Brain microvascular endothelial cell (primary cell): ENCODE measurements around the gene PFN1.
"Not testable (repeated sequence)": the region's sequence is repeated elsewhere in the genome, so short reads cannot be mapped to it uniquely, and the experiment has no call there.

Experiments
- DNase-seq: peaks from one replicate; pipeline ENCODE4 v3.0.0-alpha.2; 2020
- H3K27ac ChIP-seq: fragments of 250-450 bp; sonication (Bioruptor Pico); 2 replicates; pipeline ENCODE4 v1.5.1; 2020; ENCODE audit warnings: mild to moderate bottlenecking, moderate library complexity
- H3K27me3 ChIP-seq: fragments of 250-450 bp; sonication (Bioruptor Pico); replicated peaks from 2 replicates; pipeline ENCODE4 v1.5.1; 2020; ENCODE audit warnings: mild to moderate bottlenecking
- H3K36me3 ChIP-seq: fragments of 250-450 bp; sonication (Bioruptor Pico); replicated peaks from 2 replicates; pipeline ENCODE4 v1.5.1; 2020; ENCODE audit warnings: mild to moderate bottlenecking
- H3K4me3 ChIP-seq: 2 replicates; pipeline ENCODE4 v1.5.1; 2011; ENCODE audit warnings: low read depth, mild to moderate bottlenecking, control low read depth, low read length, moderate library complexity
- CTCF ChIP-seq: IDR thresholded peaks from 2 replicates; pipeline ENCODE4 v1.5.1; 2011; ENCODE audit warnings: low read depth, mild to moderate bottlenecking, moderate library complexity, low read length, control low read depth, inconsistent platforms; ENCODE audit errors: missing control alignments
- in situ Hi-C: cut with HindIII; loops from 2 replicates; pipeline ENCODE4 v1.10.0; 2017; ENCODE audit warnings: low sequenced_read_pairs, low pct_ligation_motif_present

The PFN1 gene

GRCh38 chr17:4920351-4921048 is 27.8 kb downstream of the PFN1 start:
- TF ChIP-seq CTCF: no peak
- Histone ChIP-seq H3K27ac (no peak overlapping the region), H3K36me3 (no peaks in the 10 kb centered on the region), H3K27me3 (no peaks in the 10 kb centered on the region), H3K4me3 (no peak overlapping the region)
- in situ Hi-C loops: no loop called here
- no peak for DNase-seq

- H3K27ac ChIP-seq: no peak overlapping the region
- no peaks in the 10 kb centered on the region for H3K27me3 ChIP-seq
- DNase-seq: no peak
- no peak overlapping the region for H3K4me3 ChIP-seq
- no peaks in the 10 kb centered on the region for H3K36me3 ChIP-seq
- in situ Hi-C loops: no loop called here
- TF ChIP-seq CTCF: no peak
These were observed 28.8 kb downstream of the PFN1 start for GRCh38 chr17:4919511-4920047.

- H3K4me3 ChIP-seq, DNase-seq, in situ Hi-C loops, H3K27me3 ChIP-seq, H3K36me3 ChIP-seq, H3K27ac ChIP-seq: not testable (repeated sequence)
These were observed 33.8 kb downstream of the PFN1 start for GRCh38 chr17:4914551-4914950.

GRCh38 chr17:4913994-4914393 is 34.3 kb downstream of the PFN1 start:
- Histone ChIP-seq H3K27me3 (no peaks in the 10 kb centered on the region), H3K4me3 (no peak overlapping the region), H3K27ac (no peak overlapping the region), H3K36me3 (no peaks in the 10 kb centered on the region)
- no peak for TF ChIP-seq CTCF
- in situ Hi-C loops: no loop called here
- no peak for DNase-seq

- in situ Hi-C loops: no loop called here
- TF ChIP-seq CTCF: peak; percentile 92
- Histone ChIP-seq H3K27ac (no peak overlapping the region), H3K27me3 (no peaks in the 10 kb centered on the region), H3K36me3 (no peaks in the 10 kb centered on the region), H3K4me3 (no peak overlapping the region)
- DNase-seq: peak; percentile 89
These were observed 39.4 kb downstream of the PFN1 start for GRCh38 chr17:4908711-4909496.

GRCh38 chr17:4908301-4908700 is 40.0 kb downstream of the PFN1 start:
- Histone ChIP-seq H3K27me3 (no peaks in the 10 kb centered on the region), H3K4me3 (no peak overlapping the region), H3K27ac (no peak overlapping the region), H3K36me3 (no peaks in the 10 kb centered on the region)
- no peak for DNase-seq
- in situ Hi-C loops: no loop called here
- TF ChIP-seq CTCF: no peak

- DNase-seq, H3K36me3 ChIP-seq, H3K27ac ChIP-seq, H3K4me3 ChIP-seq, H3K27me3 ChIP-seq, in situ Hi-C loops: not testable (repeated sequence)
These were observed 41.7 kb downstream of the PFN1 start for GRCh38 chr17:4906642-4907041.
